ENCODE results near the gene CIT.
"Not testable (repeated sequence)": the region's sequence is repeated elsewhere in the genome, so short reads cannot be mapped to it uniquely, and the experiment has no call there.

Gene CIT, protein sequence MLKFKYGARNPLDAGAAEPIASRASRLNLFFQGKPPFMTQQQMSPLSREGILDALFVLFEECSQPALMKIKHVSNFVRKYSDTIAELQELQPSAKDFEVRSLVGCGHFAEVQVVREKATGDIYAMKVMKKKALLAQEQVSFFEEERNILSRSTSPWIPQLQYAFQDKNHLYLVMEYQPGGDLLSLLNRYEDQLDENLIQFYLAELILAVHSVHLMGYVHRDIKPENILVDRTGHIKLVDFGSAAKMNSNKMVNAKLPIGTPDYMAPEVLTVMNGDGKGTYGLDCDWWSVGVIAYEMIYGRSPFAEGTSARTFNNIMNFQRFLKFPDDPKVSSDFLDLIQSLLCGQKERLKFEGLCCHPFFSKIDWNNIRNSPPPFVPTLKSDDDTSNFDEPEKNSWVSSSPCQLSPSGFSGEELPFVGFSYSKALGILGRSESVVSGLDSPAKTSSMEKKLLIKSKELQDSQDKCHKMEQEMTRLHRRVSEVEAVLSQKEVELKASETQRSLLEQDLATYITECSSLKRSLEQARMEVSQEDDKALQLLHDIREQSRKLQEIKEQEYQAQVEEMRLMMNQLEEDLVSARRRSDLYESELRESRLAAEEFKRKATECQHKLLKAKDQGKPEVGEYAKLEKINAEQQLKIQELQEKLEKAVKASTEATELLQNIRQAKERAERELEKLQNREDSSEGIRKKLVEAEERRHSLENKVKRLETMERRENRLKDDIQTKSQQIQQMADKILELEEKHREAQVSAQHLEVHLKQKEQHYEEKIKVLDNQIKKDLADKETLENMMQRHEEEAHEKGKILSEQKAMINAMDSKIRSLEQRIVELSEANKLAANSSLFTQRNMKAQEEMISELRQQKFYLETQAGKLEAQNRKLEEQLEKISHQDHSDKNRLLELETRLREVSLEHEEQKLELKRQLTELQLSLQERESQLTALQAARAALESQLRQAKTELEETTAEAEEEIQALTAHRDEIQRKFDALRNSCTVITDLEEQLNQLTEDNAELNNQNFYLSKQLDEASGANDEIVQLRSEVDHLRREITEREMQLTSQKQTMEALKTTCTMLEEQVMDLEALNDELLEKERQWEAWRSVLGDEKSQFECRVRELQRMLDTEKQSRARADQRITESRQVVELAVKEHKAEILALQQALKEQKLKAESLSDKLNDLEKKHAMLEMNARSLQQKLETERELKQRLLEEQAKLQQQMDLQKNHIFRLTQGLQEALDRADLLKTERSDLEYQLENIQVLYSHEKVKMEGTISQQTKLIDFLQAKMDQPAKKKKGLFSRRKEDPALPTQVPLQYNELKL (N-terminal part only)

DNA sequence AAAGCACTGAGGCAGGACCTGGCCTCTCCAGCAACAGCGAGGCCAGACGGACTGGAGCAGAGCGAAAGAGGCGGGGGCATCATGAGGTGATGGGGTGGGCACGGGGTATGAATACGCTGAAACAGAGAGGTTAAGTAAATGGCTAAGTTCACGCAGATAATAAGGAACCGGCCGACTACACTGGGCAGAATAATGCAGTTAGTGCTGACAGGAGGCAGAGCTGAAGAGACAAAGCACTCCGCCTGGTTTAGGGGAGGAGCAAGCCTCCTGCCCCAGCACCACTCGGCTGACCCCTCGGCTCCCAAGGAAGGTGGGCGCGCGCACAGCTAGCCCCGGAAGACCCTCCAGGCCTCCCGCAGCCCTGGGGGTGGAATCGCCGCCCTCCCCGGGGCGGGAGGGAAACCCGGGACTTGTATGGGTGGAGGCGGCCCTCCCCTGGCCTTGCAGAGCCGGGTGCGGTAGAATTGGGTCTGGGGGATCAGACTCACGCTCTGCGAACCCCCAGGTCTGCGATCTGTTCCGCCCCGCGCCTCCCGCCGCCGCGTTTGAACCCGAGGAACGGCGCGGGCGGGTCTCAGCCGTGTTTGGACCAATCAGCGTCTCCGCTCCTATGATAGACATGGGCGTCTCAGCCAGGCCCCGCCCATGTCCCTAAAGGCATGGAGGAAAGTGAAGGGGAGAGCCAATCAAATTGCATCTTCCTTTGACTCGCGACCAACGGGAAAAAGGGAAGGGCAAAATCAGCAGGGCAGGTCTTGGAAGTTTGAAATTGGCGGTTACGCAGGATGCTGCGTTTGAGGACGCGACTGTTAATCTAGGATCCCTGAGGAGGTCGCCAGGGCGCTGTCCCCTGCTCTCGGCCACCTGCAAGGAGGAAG is at the start of gene CIT:
Gene CIT (minus strand): TSS at position 560 of the 878 bp plus-strand sequence. CDS start 1,152 bp downstream, outside the sequence.
- peak; percentile 80 to 85 (median 84) for DNase-seq (ENCODE audit: low read depth in 2 of 3, low spot score in 1 of 3)

DNA sequence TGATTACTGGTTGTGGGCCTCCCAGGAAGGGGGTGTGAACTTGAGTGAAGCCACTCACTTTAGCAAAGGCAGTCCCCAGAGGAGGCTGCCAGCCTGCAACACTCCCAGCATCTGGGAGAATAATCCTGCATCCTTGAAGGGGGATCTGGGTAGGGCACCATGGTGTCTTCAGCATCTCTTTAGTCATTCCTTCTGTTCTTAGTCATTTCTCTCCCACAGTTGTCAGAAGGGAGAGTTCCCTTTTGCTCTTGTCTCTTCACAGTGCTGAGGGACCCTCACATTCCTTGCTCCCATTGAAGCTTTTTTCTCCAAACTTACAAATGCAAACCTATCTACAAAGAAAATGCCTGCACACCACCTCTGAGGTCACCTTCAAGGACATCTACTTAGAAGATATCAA is 48.1 kb upstream of the CIT start:
- no peak for DNase-seq (ENCODE audit: low read depth in 2 of 3, low spot score in 1 of 3)

DNA sequence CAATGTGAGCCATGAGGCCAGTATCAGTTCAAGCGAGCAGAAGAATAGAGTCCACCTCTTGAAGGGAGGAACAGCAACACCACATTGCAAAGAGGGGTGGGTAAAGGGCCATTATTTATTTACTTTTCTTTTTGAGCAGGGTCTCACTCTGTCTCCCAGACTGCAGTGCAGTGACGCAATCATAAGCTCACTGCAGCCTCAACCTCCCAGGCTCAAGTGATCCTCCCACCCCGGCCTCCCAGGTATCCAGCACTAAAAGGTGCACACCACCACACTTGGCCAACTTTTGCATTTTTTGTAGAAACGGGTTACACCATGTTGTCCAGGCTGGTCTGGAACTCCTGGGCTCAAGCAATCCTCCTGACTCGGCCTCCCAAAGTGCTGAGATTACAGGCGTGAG is 42.9 kb upstream of the CIT start:
- DNase-seq (ENCODE audit: low read depth in 2 of 3, low spot score in 1 of 3): no peak

DNA sequence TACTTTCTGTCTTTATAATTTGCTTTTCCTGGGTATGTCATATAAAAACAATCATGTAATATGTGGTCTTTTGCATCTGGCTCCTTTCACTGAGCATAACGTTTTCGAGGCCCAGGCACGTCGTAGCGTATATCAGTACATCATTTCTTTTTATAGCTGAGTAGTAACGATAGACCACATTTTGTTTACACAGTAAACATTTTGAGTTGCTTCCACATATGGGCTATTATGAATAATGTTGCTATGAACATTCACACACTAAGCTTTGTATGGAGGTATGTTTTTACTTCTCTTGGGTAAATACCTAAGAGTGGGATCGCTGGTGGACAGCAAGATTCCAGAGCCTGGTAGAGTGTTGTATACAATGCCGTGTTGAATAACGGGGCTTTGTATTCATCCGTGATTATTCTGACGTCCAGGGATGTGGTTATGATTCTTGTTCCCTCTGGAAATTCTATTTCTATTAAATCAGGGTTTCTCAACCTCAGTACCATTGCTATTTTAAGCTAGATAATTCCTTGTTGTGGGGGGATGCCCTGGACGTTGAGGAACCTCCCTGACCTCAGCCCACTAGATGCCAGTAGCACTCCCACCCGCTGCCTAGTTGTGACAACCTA is 38.9 kb upstream of the CIT start:
- DNase-seq (ENCODE audit: low read depth in 2 of 3, low spot score in 1 of 3): no peak

DNA sequence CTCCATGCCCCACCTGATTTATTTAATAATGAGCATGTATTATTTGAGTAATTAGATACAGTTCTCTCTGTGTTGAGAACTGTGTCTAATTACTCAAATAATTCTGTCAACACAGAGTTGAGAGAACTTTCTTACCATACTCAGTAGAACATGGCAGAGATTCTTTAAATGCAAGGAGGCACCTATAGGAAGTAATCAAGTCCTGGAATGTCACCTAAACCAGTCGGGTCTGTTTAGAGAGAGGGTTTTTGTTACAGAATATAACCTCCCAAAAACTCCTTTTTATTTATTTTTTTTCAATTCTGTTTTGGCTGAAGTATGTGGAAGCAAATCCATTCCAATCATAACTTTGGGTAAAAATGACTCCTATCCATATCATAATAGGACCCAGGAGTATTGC is 37.5 kb upstream of the CIT start:
- DNase-seq (ENCODE audit: low read depth in 2 of 3, low spot score in 1 of 3): no peak

DNA sequence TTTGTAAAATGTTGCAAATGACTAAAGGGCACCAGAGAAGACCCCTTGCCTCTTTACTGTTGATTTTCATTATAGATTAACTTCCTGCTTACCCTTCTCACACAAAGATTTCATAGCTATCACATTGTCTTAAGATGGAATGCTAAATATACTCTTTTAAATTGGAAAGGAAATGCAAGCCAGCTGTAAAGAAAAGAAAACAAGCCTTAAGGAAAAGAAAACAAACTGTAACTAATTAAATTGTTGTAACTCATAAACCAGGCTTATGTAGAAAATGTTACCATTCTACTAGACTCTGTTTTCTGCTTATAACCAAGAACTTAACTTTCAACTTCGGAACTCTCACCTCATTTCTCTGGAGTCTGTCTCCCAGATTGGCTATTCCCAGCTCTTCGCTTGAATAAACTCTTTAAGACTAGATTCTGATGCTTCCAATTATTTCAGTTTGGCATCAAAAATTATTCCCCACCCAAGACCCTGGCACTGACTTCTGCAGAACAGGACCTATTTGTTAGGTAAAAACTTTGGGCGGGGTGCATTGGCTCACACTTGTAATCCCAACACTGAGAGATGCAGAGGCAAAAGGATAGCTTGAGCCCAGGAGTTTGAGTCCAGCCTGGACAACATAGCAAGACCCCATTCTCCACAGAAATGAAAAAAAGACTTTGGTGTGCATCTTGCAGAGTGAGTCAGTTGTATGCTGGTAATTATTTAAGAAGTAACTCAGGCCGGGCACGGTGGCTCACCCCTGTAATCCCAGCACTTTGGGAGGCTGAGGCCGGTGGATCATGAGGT is 36.6 kb upstream of the CIT start:
- DNase-seq (ENCODE audit: low read depth in 2 of 3, low spot score in 1 of 3): no peak

DNA sequence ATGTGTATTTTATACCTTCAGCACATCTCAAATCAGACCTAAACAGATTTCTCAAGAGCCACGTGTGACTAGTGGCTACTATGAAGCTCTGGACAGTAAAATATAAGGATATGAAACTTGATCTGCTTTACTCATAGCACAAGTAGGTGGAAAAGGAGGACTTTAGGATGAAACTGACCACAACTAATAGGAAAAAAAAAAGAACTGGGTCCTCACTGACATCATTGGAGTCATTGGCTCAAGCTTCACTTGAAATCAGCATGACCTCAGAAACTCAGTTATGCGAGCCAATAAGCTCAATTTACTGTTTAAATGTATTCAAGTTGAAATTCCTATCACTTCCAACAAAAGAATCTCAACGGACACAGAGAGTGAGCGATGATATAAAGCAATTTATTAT is 34.1 kb upstream of the CIT start:
- no peak for DNase-seq (ENCODE audit: low read depth in 2 of 3, low spot score in 1 of 3)

DNA sequence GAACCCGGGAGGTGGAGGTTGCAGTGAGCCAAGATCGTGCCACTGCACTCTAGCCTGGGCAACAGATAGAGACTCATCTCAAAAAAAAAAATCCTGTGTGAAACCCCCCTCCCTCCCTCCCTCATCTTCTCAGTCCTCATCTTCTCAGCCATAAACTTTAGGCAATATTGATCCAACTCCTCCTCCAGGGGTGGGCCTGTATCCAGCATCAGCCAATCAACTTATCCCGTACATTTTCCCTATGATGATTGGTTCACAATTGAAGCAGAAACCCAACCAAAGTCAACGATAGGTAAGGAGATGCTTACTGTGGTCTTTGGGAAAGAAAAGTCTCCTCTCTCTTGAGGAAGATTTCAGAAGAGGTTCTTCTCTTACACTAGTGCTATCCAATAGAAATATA is 33.5 kb upstream of the CIT start:
- no peak for DNase-seq (ENCODE audit: low read depth in 2 of 3, low spot score in 1 of 3)

DNA sequence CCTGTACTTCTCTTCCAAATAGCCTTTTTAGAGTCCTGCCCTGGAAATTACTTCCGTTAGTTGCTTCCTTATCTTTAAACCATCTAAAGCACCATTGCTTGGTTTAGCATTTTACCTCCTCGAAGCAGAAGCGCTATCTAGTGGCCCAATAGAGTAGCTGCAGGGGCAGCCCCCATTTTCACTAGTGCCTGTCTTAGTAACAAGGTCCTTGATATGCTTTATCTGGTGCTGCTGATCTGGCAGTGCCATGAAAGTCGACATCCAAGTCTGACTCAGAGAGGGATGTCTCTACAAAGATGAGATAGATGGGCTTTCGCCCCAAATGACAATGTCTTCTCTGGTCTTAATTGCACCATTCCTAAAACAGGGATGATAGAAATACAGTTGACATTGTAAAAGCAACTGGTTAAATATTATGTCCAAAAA is 25.0 kb upstream of the CIT start:
- DNase-seq (ENCODE audit: low read depth in 2 of 3, low spot score in 1 of 3): peak; percentile 59 to 86 (median 75)

DNA sequence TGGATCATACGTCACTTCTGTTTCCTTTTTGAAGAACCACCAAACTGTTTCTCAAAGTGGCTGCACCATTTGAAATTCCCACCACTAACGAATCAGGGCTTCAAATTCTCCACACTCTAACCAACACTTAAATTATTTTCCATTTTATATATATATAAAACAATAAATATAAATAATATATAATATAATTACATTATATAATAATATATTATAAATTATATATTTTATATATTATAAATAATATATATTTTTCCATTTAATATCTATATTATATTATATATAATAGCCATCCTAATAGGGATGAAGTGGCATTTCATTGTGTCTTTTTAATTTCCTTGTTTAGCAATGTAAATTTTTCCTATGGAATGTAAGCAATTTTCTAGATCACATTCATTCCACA is 24.6 kb upstream of the CIT start:
- no peak for DNase-seq (ENCODE audit: low read depth in 2 of 3, low spot score in 1 of 3)

DNA sequence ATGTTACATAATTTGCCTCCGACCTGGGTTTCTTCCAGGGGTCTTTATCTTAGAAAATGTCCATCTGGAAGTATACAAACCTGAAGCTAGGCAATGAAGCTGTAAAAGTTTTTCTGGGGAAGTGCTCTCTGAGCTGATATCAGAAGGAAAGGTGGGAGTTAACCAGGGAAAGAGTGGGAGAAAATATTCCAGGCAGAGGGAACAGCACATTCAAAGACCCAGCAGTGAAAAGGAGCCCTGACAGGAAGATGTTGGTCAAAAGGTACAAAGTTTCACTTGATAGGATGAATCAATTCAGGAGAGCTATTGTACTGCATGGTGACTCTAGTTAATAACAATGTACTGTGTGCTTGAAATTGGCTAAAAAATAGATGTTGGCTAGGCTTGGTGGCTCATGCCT is 17.8 kb upstream of the CIT start:
- DNase-seq (ENCODE audit: low read depth in 2 of 3, low spot score in 1 of 3): no peak

DNA sequence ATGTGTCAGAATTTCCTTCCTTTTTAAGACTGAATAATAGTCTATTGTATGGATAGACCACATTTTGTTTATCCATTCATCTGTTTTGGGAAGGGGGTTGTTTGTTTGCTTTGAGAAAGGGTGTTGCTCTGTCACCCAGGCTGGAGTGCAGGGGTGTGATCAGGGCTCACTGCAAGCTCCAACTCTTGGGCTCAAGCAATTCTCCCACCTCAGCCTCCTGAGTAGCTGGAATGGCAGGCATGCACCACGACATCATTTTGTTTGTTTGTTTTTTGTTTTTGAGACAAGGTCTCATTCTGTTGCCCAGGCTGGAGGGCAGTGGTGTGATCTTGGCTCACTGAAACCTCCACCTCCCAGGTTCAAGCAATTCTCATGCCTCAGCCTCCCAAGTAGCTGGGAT is 15.5 kb upstream of the CIT start:
- DNase-seq (ENCODE audit: low read depth in 2 of 3, low spot score in 1 of 3): not testable (repeated sequence)

DNA sequence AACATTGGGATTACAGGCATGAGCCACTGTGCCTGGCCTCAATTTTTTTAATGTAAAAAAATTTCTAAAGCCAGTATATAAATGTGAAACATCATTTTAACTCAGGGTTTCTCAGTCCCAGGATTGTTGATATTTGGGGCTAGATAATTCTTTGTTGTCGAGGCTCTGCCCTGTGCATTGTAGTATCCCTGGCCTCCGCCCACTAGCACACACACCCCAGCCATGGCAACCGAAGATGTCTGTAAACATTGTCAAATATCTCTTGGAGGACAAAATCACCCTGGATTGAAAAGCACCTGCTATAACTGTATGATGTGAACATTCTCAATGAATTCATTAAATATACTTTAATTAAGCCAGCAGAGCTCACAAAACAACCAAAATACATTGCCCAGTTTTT is 8.4 kb upstream of the CIT start:
- DNase-seq (ENCODE audit: low read depth in 2 of 3, low spot score in 1 of 3): no peak

DNA sequence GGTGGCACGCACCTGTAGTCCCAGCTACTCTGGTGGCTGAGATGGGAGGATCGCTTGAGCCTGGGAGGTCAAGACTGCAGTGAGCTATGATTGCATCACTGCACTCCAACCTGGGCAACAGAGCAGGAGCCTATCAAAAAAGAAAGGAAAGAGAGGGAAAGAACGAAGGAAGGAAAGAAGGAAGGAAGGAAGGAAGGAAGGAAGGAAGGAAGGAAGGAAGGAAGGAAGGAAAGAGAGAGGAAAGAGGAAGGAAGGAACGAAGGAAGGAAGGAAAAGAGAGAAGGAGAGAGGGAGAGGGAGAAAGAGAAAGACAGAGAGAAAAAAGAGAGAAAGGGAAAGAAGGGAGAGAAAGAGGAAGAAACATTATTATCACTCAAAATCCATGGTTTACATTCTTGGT is 6.7 kb upstream of the CIT start:
- DNase-seq (ENCODE audit: low read depth in 2 of 3, low spot score in 1 of 3): not testable (repeated sequence)

DNA sequence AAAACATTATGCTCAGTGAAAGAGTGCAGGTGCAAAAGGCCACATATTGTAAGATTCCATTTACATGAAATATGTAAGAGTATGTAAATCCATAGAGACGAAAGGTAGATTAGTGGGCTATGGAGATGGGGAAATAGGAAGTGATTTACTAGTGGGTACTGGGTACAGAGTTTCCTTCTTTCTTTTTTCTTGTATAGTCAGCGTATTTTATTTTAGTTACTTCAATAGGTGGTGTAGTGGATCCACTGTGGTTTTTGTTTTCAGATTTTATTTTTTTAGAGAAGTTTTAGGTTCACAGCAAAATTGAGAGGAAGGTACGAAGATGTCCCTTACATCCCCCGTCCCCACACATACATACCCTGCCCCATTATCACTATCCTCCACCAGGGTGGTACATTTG is 6.1 kb upstream of the CIT start:
- no peak for DNase-seq (ENCODE audit: low read depth in 2 of 3, low spot score in 1 of 3)

DNA sequence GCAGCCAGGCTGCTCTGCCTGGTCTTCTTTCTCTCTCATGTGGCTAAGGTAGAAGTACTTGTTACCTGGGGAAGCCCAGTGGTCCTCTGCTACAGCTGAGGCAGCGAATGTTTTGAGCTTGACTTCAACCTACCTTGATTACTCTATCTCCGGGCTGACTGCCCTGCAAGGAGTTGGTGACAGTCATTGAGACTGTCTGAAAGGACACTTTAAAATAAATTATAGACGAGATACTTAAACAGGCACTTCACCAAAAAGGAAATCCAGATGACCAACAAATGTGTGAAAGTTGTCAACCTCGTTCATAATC is 474 bp upstream of the CIT start:
- DNase-seq (ENCODE audit: low read depth in 2 of 3, low spot score in 1 of 3): no peak

DNA sequence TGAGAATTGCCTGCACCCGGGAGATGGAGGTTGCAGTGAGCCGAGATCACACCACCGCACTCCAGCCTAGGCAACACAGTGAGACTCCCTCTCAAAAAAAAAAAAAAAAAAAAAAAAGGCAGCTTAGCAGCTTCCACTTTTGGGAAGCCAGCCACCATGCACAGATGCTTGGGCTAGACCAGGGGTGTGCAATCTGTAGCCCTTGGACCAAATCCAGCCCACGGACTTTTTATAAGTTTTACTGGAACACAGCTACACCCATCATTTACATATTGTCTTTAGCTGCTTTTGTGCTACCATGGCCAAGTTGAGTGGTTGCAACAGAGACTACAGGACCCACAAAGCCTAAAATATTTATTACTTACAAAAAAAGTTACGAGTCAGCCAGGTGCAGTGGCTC is 6.7 kb downstream of the CIT start:
- no peak for DNase-seq (ENCODE audit: low read depth in 2 of 3, low spot score in 1 of 3)

DNA sequence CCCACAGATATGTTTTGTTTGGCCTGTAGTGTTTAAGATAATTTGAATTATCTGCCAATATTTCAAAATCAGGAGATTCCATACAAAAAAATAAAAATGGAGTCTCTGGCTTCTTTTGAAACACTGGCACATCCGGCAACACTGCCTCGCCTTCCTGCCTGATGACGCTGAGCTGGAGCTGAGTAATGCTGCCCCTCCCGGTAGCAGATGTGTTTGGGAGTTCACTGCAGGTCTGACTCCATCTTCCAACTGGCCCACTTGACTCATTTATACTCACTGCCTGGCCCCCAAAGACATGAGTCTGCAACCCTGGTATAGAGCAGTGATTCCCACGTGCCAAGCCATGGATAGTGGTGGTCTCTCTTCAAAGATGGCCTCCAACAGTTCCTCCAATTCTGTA is 7.4 kb downstream of the CIT start:
- DNase-seq (ENCODE audit: low read depth in 2 of 3, low spot score in 1 of 3): no peak

DNA sequence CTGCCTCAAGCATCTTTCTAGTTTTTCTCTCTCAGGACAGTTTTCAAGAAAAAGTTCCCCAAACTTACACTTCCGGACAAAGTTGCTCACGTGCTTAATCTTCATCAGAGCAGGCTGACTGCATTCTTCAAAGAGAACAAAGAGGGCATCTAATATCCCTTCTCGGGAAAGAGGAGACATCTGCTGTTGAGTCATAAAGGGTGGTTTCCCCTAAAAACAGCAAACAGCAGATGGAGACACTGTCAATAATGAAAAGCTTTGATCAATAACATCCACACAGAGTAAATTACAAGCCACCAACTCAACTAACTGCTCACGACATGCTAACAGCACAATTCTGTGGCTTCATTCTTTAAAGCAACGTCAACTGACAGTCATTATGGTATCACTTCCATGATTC is 8.1 kb downstream of the CIT start:
- no peak for DNase-seq (ENCODE audit: low read depth in 2 of 3, low spot score in 1 of 3)
